GM10266 (cell line): ENCODE results near the gene POLE3.

Experiments
- DNase-seq: peaks from one replicate; pipeline ENCODE4 v3.0.0; 2012; ENCODE audit errors: extremely low spot score
- CTCF ChIP-seq: IDR thresholded peaks from 2 replicates; pipeline ENCODE4 v1.5.1; 2012; ENCODE audit warnings: mild to moderate bottlenecking, low read depth; ENCODE audit not compliant: control insufficient read depth, insufficient read depth; ENCODE audit errors: missing control alignments

Gene POLE3

GRCh38 chr9:113403646-113404045 lies 6.8 kb downstream of the POLE3 start:
- no peak for DNase-seq
- no peak for TF ChIP-seq CTCF

GRCh38 chr9:113401027-113401792 lies 9.3 kb downstream of the POLE3 start, which contains the start of gene ALAD:
Gene ALAD, minus strand, starts transcription at chr9:113401284. Its CDS starts 7,725 bp downstream, at chr9:113393559.
- peak; percentile 97 for DNase-seq
- TF ChIP-seq CTCF = peak; percentile 93

GRCh38 chr9:113399646-113400200 lies 10.8 kb downstream of the POLE3 start:
- TF ChIP-seq CTCF = no peak
- DNase-seq = no peak

GRCh38 chr9:113398796-113399195 lies 11.7 kb downstream of the POLE3 start:
- no peak for DNase-seq
- no peak for TF ChIP-seq CTCF

GRCh38 chr9:113397203-113397631 lies 13.3 kb downstream of the POLE3 start:
- DNase-seq = no peak
- no peak for TF ChIP-seq CTCF

- no peak for TF ChIP-seq CTCF
- DNase-seq = no peak
These were observed 15.2 kb downstream of the POLE3 start for GRCh38 chr9:113395000-113395861.

- DNase-seq = no peak
- TF ChIP-seq CTCF = no peak
These were observed 17.2 kb downstream of the POLE3 start for GRCh38 chr9:113393281-113393680.
